Caco-2 (cell line): ENCODE results near the gene EPO. TPM values are rescaled to one million over a fixed set of nuclear protein-coding genes. Genes with fewer than 3 reads are reported as not detected.

Experiments used
- BruUV-seq: library from RNA; stranded (reverse); fragments of 400-500 nt; replicated peaks from 2 replicates; lab custom pipeline; 2021; lab: Mats Ljungman, UMichigan
- CTCF ChIA-PET: fragments of 300-600 bp; sonication (Branson Sonifier 250); formaldehyde crosslinking; loops from one replicate; lab custom pipeline; 2022; ENCODE audit warnings: antibody characterized with exemption; lab: Charles Lee
- POLR2A ChIA-PET: fragments of 300-600 bp; sonication (Branson Sonifier 250); formaldehyde crosslinking; loops from one replicate; lab custom pipeline; 2022; ENCODE audit warnings: antibody characterized with exemption; lab: Charles Lee
- DNase-seq, 2 experiments: peaks; one replicate each; pipeline versions ENCODE4 v3.0.0 to v3.0.0-alpha.2; 2020 to 2022
- H3K27me3 ChIP-seq: replicated peaks from 2 replicates; pipeline ENCODE4 v1.6.0; 2011; ENCODE audit warnings: low read length; ENCODE audit not compliant: control insufficient read depth, insufficient read depth
- H3K36me3 ChIP-seq: 2 replicates; pipeline ENCODE4 v1.5.1; 2011; ENCODE audit warnings: low read length; ENCODE audit not compliant: control insufficient read depth, insufficient read depth
- H3K4me1 ChIP-seq: fragments of 250-450 bp; sonication (Bioruptor Pico); 2 replicates; pipeline ENCODE4 v1.5.1; 2020; ENCODE audit warnings: mild to moderate bottlenecking
- H3K4me3 ChIP-seq: 2 replicates; pipeline ENCODE4 v1.5.1; 2011; ENCODE audit warnings: low read depth, mild to moderate bottlenecking, control low read depth, low read length
- H3K9me3 ChIP-seq: fragments of 250-450 bp; sonication (Bioruptor Pico); 2 replicates; pipeline ENCODE4 v1.5.1; 2020; ENCODE audit warnings: mild to moderate bottlenecking, moderate library complexity
- H3K27ac Mint-ChIP-seq: one replicate; pipeline ENCODE4 v1.8.0; 2022; ENCODE audit warnings: mixed read lengths; ENCODE audit not compliant: unreplicated experiment
- H3K27me3 Mint-ChIP-seq: one replicate; pipeline ENCODE4 v1.8.0; 2022; ENCODE audit warnings: mixed read lengths; ENCODE audit not compliant: insufficient read depth, unreplicated experiment
- H3K36me3 Mint-ChIP-seq: one replicate; pipeline ENCODE4 v1.8.0; 2022; ENCODE audit warnings: mild to moderate bottlenecking, mixed read lengths; ENCODE audit not compliant: insufficient read depth, unreplicated experiment
- H3K4me1 Mint-ChIP-seq: one replicate; pipeline ENCODE4 v1.8.0; 2022; ENCODE audit warnings: low read depth, mixed read lengths; ENCODE audit not compliant: unreplicated experiment
- H3K4me3 Mint-ChIP-seq: one replicate; pipeline ENCODE4 v1.8.0; 2022; ENCODE audit warnings: mild to moderate bottlenecking, moderate library complexity, mixed read lengths; ENCODE audit not compliant: unreplicated experiment
- H3K9me3 Mint-ChIP-seq: one replicate; pipeline ENCODE4 v1.8.0; 2022; ENCODE audit warnings: mixed read lengths; ENCODE audit not compliant: unreplicated experiment
- intact Hi-C: fragments of 100-400 bp; cut with micrococcal nuclease; formaldehyde crosslinking; loops from one replicate; pipeline ENCODE4 v1.10.0; 2022; ENCODE audit not compliant: unreplicated experiment
- total RNA-seq: library from RNA; stranded (reverse); gene quantifications from 2 replicates; pipeline ENCODE4 v1.2.3, GENCODE V29; 2022
- TF ChIP-seq, protein P1 (sequence below), 2 experiments: fragments of 200-600 bp in 1 of 2; IDR thresholded peaks; 1 replicate in 1 of 2; 2 replicates in 1 of 2; pipeline versions ENCODE4 v1.5.1 to v1.8.0; 2011 to 2022; ENCODE audit warnings: antibody characterized with exemption in 1 of 2, control low read depth in 1 of 2, inconsistent platforms in 1 of 2, low read depth in 1 of 2, low read length in 1 of 2, mild to moderate bottlenecking in 1 of 2, moderate library complexity in 1 of 2; ENCODE audit not compliant: insufficient read depth in 1 of 2, severe bottlenecking in 1 of 2, unreplicated experiment in 1 of 2

EPO gene
- total RNA-seq, 1 experiment from 2014 or later, result 1.1 TPM

DNA sequence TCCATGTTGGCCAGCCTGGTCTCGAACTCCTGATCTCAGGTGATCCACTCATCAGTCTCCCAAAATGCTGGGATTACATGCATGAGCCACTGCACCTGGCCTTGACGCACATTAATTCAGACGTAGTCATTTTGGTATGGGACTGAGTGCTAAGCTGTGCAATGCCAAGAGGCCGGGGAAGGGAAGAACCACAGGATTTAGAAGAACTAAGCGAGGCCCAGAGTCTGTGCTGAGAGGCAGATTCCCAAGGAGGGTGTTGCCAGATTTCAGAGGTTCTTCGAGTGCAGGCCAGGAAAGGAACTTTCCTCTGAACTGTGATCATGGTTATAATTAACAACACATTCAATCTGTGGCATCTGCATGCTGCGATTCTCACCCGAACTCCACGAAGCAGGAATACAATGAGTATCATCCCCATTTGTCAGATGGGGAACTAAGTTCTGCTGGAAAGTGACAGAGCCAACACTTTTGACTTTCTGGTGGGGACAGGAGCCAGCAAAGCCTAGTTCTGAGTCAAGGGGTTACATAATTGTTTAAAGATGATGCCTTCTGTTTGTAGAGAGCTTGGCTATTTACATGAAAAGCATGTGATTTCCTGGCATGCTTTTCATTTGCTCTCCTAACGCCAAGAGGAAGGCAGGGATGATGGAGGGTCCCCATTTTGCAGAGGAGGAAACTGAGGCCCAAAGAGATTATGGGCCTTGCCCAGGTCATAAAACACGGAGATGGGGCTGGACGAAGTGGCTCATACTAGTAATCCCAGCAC is 6.9 kb downstream of the EPO start:
- TF ChIP-seq, protein P1, sequence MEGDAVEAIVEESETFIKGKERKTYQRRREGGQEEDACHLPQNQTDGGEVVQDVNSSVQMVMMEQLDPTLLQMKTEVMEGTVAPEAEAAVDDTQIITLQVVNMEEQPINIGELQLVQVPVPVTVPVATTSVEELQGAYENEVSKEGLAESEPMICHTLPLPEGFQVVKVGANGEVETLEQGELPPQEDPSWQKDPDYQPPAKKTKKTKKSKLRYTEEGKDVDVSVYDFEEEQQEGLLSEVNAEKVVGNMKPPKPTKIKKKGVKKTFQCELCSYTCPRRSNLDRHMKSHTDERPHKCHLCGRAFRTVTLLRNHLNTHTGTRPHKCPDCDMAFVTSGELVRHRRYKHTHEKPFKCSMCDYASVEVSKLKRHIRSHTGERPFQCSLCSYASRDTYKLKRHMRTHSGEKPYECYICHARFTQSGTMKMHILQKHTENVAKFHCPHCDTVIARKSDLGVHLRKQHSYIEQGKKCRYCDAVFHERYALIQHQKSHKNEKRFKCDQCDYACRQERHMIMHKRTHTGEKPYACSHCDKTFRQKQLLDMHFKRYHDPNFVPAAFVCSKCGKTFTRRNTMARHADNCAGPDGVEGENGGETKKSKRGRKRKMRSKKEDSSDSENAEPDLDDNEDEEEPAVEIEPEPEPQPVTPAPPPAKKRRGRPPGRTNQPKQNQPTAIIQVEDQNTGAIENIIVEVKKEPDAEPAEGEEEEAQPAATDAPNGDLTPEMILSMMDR (IDR thresholded peaks at IDR 0.05; ENCODE audit: insufficient read depth in 1 of 2, low read depth in 1 of 2, low read length in 1 of 2, severe bottlenecking in 1 of 2, unreplicated experiment in 1 of 2), result no peak
- POLR2A ChIA-PET, result no interaction called here
- H3K27ac Mint-ChIP-seq, result no peak overlapping the region
- no peaks in the 10 kb centered on the region for H3K27me3 ChIP-seq
- H3K36me3 Mint-ChIP-seq, result no peaks in the 10 kb centered on the region
- H3K4me1 Mint-ChIP-seq, result peaks cover 5% of the 10 kb centered on the region
- no TSS peak for BruUV-seq
- DNase-seq, result no peak
- no peak overlapping the region for H3K4me3 Mint-ChIP-seq
- H3K27me3 Mint-ChIP-seq, result no peaks in the 10 kb centered on the region
- intact Hi-C loops, result no loop called here
- no peaks in the 10 kb centered on the region for H3K9me3 ChIP-seq
- H3K36me3 ChIP-seq, result no peaks in the 10 kb centered on the region
- 0 out of 2 replicates have a peak, but pooled peaks cover 5% of the 10 kb centered on the region for H3K4me1 ChIP-seq
- no peaks in the 10 kb centered on the region for H3K9me3 Mint-ChIP-seq
- CTCF ChIA-PET, result interaction anchor here (0.6 to 11.0 kb wide), 4 partner anchors 22 to 372 kb away, joined by 3 to 155 read pairs (median 3); partner anchors contain the start of genes POP7 and SLC12A9
- no peak overlapping the region for H3K4me3 ChIP-seq

DNA sequence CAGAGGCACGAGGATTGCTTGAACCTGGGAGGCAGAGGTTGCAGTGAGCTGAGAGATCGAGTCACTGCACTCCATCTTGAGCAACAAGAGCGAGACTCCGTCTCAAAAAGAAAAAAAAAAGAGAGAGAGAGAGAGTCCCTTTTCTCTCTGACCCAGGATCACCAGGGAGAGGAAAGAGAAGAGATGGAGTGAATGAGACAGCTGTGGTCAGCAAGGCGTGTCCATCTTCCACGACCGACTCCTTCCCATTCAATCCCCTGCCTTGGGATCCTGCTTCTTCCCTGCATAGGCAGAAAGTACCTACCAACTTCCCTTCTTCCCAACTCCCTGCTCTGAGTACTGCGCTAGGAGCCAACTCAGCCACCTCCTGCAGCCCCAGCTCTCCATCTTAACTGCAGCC is 7.9 kb downstream of the EPO start:
- no peaks in the 10 kb centered on the region for H3K27me3 Mint-ChIP-seq
- POLR2A ChIA-PET, result interaction anchor here (0.7 kb wide), 1 partner anchor 137 kb away, joined by 4 read pairs; no protein-coding TSS in a partner anchor

DNA sequence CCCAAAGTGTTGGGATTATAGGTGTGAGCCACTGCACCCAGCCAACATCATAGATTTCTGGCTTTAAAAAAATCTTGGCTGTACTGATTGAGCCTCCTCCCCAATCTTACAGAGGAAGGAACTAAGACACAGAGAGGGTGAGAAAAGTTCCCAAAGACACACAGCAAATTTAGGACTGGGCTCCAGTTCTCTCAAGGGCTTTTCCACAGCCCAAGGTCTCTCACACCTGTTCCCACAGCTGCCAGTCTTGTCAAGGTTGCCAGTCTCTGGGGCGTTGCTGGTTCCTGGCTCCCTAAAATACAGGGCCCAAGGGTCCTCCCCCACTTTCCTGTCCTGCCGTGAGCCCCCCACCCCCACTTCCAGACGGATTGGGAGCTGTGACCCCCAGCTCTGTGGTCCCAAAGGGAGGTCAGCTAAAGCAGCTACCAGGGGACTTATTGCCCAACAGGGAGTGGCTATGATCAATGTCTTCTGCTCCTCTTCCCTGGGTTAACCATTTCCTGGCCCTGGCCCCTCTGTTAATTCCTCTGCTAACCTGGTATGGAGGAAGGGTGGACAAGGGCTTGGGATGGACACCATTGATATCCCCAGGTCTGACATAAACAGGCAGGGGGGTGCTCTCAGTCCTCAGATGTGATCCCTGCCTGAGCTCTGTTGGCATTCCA is 10.0 kb downstream of the EPO start:
- H3K27ac Mint-ChIP-seq, result no peak overlapping the region
- H3K36me3 Mint-ChIP-seq, result no peaks in the 10 kb centered on the region
- no TSS peak for BruUV-seq
- H3K4me3 ChIP-seq, result no peak overlapping the region
- ChIA-PET CTCF (no interaction called here), POLR2A (no interaction called here)
- TF ChIP-seq, protein P1 (IDR thresholded peaks at IDR 0.05; ENCODE audit: insufficient read depth in 1 of 2, low read depth in 1 of 2, low read length in 1 of 2, severe bottlenecking in 1 of 2, unreplicated experiment in 1 of 2), result no peak
- no peak overlapping the region for H3K4me3 Mint-ChIP-seq
- peaks cover 3% of the 10 kb centered on the region for H3K27me3 Mint-ChIP-seq
- H3K36me3 ChIP-seq, result no peaks in the 10 kb centered on the region
- DNase-seq, result no peak
- no peaks in the 10 kb centered on the region for H3K9me3 ChIP-seq
- peaks cover 2% of the 10 kb centered on the region for H3K4me1 Mint-ChIP-seq
- no peaks in the 10 kb centered on the region for H3K9me3 Mint-ChIP-seq
- 0 out of 2 replicates have a peak, but pooled peaks cover 5% of the 10 kb centered on the region for H3K4me1 ChIP-seq
- intact Hi-C loops, result no loop called here
- H3K27me3 ChIP-seq, result no peaks in the 10 kb centered on the region

More for the DNA sequence above, 7.9 kb downstream of the EPO start:
- Histone ChIP-seq H3K4me3 (no peak overlapping the region), H3K9me3 (no peaks in the 10 kb centered on the region), H3K27me3 (no peaks in the 10 kb centered on the region), H3K36me3 (no peaks in the 10 kb centered on the region), H3K4me1 (0 out of 2 replicates have a peak, but pooled peaks cover 5% of the 10 kb centered on the region)
- Mint-ChIP-seq H3K4me3 (no peak overlapping the region), H3K27ac (no peak overlapping the region), H3K4me1 (peaks cover 5% of the 10 kb centered on the region), H3K9me3 (no peaks in the 10 kb centered on the region), H3K36me3 (no peaks in the 10 kb centered on the region)
- BruUV-seq, result no TSS peak
- no peak for DNase-seq
- intact Hi-C loops, result no loop called here
- CTCF ChIA-PET, result interaction anchor here (1.1 to 11.0 kb wide), 2 partner anchors 23 to 99 kb away, joined by 6 to 155 read pairs; partner anchors contain the start of genes EPHB4 and POP7
- TF ChIP-seq, protein P1 (IDR thresholded peaks at IDR 0.05; ENCODE audit: insufficient read depth in 1 of 2, low read depth in 1 of 2, low read length in 1 of 2, severe bottlenecking in 1 of 2, unreplicated experiment in 1 of 2), result no peak
